Suprapubic skin (tissue), 4 donors: Measurements from ENCODE around the gene FNDC1.

Experiments
- CTCF ChIP-seq, 2 donors: fragments of 200-600 bp in 1 of 2; fragments of 450-650 bp in 1 of 2; sonication (generic) in 1 of 2; IDR thresholded peaks; one replicate each; pipeline ENCODE4 v1.5.1; 2016 to 2019; ENCODE audit warnings: antibody characterized with exemption in 2 of 2, mild to moderate bottlenecking in 1 of 2, moderate library complexity in 1 of 2
- EP300 ChIP-seq: sonication (generic); formaldehyde crosslinking; IDR thresholded peaks from one replicate; pipeline ENCODE4 v1.6.1; 2017; ENCODE audit warnings: antibody characterized with exemption
- POLR2A ChIP-seq, 2 donors: fragments of 450-650 bp; IDR thresholded peaks; one replicate each; pipeline ENCODE4 v1.6.1; 2017; ENCODE audit warnings: antibody characterized with exemption in 2 of 2, mild to moderate bottlenecking in 2 of 2, moderate library complexity in 2 of 2
- POLR2AphosphoS5 ChIP-seq, 3 donors: sonication (generic); formaldehyde crosslinking; IDR thresholded peaks; one replicate each; pipeline ENCODE4 v1.6.1; 2017; ENCODE audit warnings: antibody characterized with exemption in 3 of 3

DNA sequence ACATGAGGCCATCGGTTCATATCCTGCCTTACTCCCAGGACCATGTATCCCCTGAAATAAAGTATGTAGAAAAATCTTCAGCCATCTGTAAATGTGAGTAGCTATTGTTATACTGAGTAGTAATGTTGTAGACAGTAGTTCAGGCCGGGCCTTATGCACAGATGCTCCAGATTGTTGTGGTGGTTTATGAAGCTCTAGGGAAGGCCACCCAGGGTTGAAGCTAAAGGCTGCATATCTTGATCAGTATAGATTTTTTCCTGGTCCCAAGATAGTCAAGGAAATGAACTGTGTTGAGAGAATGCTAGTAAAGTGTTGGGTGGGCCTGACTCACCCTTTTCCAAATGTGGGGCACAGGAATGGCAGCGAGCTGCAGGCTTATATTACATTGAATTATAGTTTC is 81.4 kb downstream of the FNDC1 start:
- no peak for TF ChIP-seq CTCF (IDR thresholded peaks at IDR 0.05)
- no peak for TF ChIP-seq POLR2AphosphoS5 (IDR thresholded peaks at IDR 0.05)
- TF ChIP-seq EP300 = no peak
- TF ChIP-seq POLR2A (IDR thresholded peaks at IDR 0.05) = no peak
